GM19099 (cell line): ENCODE results near the gene PPP2R5C.

Experiments
- POLR2A ChIP-seq: IDR thresholded peaks from 3 replicates; pipeline ENCODE4 v1.6.1; 2011; ENCODE audit warnings: low read depth; ENCODE audit not compliant: insufficient read length; ENCODE audit errors: extremely low read depth

PPP2R5C gene

GRCh38 chr14:101763941-101764709 is 2.6 kb downstream of the PPP2R5C start:
- TF ChIP-seq POLR2A, result no peak

- no peak for TF ChIP-seq POLR2A
Observed at GRCh38 chr14:101767618-101768362, 6.3 kb downstream of the PPP2R5C start.

GRCh38 chr14:101770183-101770582 is 8.7 kb downstream of the PPP2R5C start:
- no peak for TF ChIP-seq POLR2A

GRCh38 chr14:101772770-101773169 is 11.3 kb downstream of the PPP2R5C start:
- no peak for TF ChIP-seq POLR2A

- TF ChIP-seq POLR2A, result no peak
Observed at GRCh38 chr14:101773378-101773777, 11.9 kb downstream of the PPP2R5C start.

GRCh38 chr14:101774006-101774795 is 12.7 kb downstream of the PPP2R5C start:
- no peak for TF ChIP-seq POLR2A

- TF ChIP-seq POLR2A, result no peak
Observed at GRCh38 chr14:101774814-101775213, 13.3 kb downstream of the PPP2R5C start.

- no peak for TF ChIP-seq POLR2A
Observed at GRCh38 chr14:101775826-101776225, 14.3 kb downstream of the PPP2R5C start.

GRCh38 chr14:101776344-101776743 is 14.8 kb downstream of the PPP2R5C start:
- TF ChIP-seq POLR2A, result no peak

- no peak for TF ChIP-seq POLR2A
Observed at GRCh38 chr14:101780390-101780789, 18.9 kb downstream of the PPP2R5C start.

- no peak for TF ChIP-seq POLR2A
Observed at GRCh38 chr14:101780887-101781239, 19.4 kb downstream of the PPP2R5C start.

GRCh38 chr14:101781240-101782061 is 19.9 kb downstream of the PPP2R5C start:
- TF ChIP-seq POLR2A, result no peak

GRCh38 chr14:101783260-101784016 is 21.9 kb downstream of the PPP2R5C start:
- TF ChIP-seq POLR2A, result no peak

- TF ChIP-seq POLR2A, result no peak
Observed at GRCh38 chr14:101784631-101785030, 23.1 kb downstream of the PPP2R5C start.
